DOHH2 (cell line): ENCODE measurements around the gene RASSF3.

Experiments used
- H3F3A ChIP-seq: fragments of 200-600 bp; sonication (generic), shearing (Covaris generic); 2 replicates; pipeline ENCODE4 v1.6.0; 2016; ENCODE audit warnings: antibody characterized with exemption, mild to moderate bottlenecking; ENCODE audit not compliant: control insufficient read depth, insufficient read depth
- H3K27ac ChIP-seq: fragments of 200-600 bp; sonication (generic); 2 replicates; pipeline ENCODE4 v1.5.1; 2014; ENCODE audit warnings: low read depth, mild to moderate bottlenecking, low read length, moderate library complexity
- H3K27me3 ChIP-seq: fragments of 200-600 bp; sonication (generic); 2 replicates; pipeline ENCODE4 v1.6.1; 2014; ENCODE audit warnings: mild to moderate bottlenecking, low read length, mixed read lengths; ENCODE audit not compliant: control insufficient read depth
- H3K36me3 ChIP-seq: fragments of 200-600 bp; sonication (generic); 2 replicates; pipeline ENCODE4 v1.6.1; 2014; ENCODE audit warnings: mild to moderate bottlenecking, low read length, moderate library complexity, mixed read lengths; ENCODE audit not compliant: control insufficient read depth
- H3K4me1 ChIP-seq: fragments of 200-600 bp; sonication (generic); 2 replicates; pipeline ENCODE4 v1.6.1; 2014; ENCODE audit warnings: mild to moderate bottlenecking, low read length, mixed read lengths; ENCODE audit not compliant: control insufficient read depth
- H3K4me2 ChIP-seq: fragments of 200-600 bp; sonication (generic); 2 replicates; pipeline ENCODE4 v1.6.0; 2014; ENCODE audit warnings: mild to moderate bottlenecking, low read length, moderate library complexity
- H3K4me3 ChIP-seq: fragments of 200-600 bp; sonication (generic); 2 replicates; pipeline ENCODE4 v1.5.1; 2014; ENCODE audit warnings: mild to moderate bottlenecking, low read length, mixed read lengths
- H3K79me2 ChIP-seq: fragments of 200-600 bp; sonication (generic); 2 replicates; pipeline ENCODE4 v1.6.1; 2014; ENCODE audit warnings: mild to moderate bottlenecking, low read length, mixed read lengths; ENCODE audit not compliant: control insufficient read depth
- H3K9me2 ChIP-seq: fragments of 200-600 bp; sonication (generic); replicated peaks from 2 replicates; pipeline ENCODE4 v1.6.1; 2014; ENCODE audit warnings: mild to moderate bottlenecking, low read length, mixed read lengths; ENCODE audit not compliant: control insufficient read depth
- H3K9me3 ChIP-seq: fragments of 200-600 bp; sonication (generic); 2 replicates; pipeline ENCODE4 v1.6.1; 2014; ENCODE audit warnings: antibody characterized with exemption, low read length, mixed read lengths; ENCODE audit not compliant: control insufficient read depth, insufficient read depth
- H4K20me1 ChIP-seq: fragments of 200-600 bp; sonication (generic); 2 replicates; pipeline ENCODE4 v1.6.0; 2014; ENCODE audit warnings: low read depth, mild to moderate bottlenecking, antibody characterized with exemption, low read length, moderate library complexity; ENCODE audit not compliant: control insufficient read depth, insufficient read depth
- CTCF ChIP-seq: fragments of 200-600 bp; sonication (generic); IDR thresholded peaks from one replicate; pipeline ENCODE4 v1.5.1; 2014; ENCODE audit warnings: antibody characterized with exemption, mild to moderate bottlenecking, low read depth, low read length; ENCODE audit not compliant: poor library complexity, severe bottlenecking
- EZH2phosphoT487 ChIP-seq: fragments of 200-600 bp; sonication (generic); IDR thresholded peaks from 2 replicates; pipeline ENCODE4 v1.6.1; 2017; ENCODE audit warnings: borderline replicate concordance, mild to moderate bottlenecking, antibody characterized with exemption, low read length, moderate library complexity, mixed read lengths

RASSF3 gene

GRCh38 chr12:64634508-64635092 is 24.3 kb downstream of the RASSF3 start:
- TF ChIP-seq CTCF, result no peak
- no peak for TF ChIP-seq EZH2phosphoT487
- Histone ChIP-seq H3K9me3 (no peaks in the 10 kb centered on the region), H3K9me2 (no peaks in the 10 kb centered on the region), H3K4me2 (no peak overlapping the region), H3K27ac (no peak overlapping the region), H3K79me2 (peaks cover 100% of the 10 kb centered on the region), H3K36me3 (peaks cover 41% of the 10 kb centered on the region), H3K4me3 (no peak overlapping the region), H3F3A (no peaks in the 10 kb centered on the region), H3K4me1 (peaks cover 81% of the 10 kb centered on the region), H3K27me3 (no peaks in the 10 kb centered on the region), H4K20me1 (peaks cover 5% of the 10 kb centered on the region; the same call in 1 of the 2 replicates)

- Histone ChIP-seq H3K79me2 (peaks cover 100% of the 10 kb centered on the region), H3K36me3 (peaks cover 34% of the 10 kb centered on the region), H3K27ac (no peak overlapping the region), H3K27me3 (no peaks in the 10 kb centered on the region), H3F3A (no peaks in the 10 kb centered on the region), H4K20me1 (peaks cover 10% of the 10 kb centered on the region; the same call in 1 of the 2 replicates), H3K9me2 (no peaks in the 10 kb centered on the region), H3K4me2 (peak overlapping the region; percentile 5; the same call in 1 of the 2 replicates), H3K4me1 (peaks cover 83% of the 10 kb centered on the region), H3K4me3 (no peak overlapping the region), H3K9me3 (no peaks in the 10 kb centered on the region)
- no peak for TF ChIP-seq CTCF
- no peak for TF ChIP-seq EZH2phosphoT487
These were observed 25.2 kb downstream of the RASSF3 start for GRCh38 chr12:64635356-64635998.

DNA sequence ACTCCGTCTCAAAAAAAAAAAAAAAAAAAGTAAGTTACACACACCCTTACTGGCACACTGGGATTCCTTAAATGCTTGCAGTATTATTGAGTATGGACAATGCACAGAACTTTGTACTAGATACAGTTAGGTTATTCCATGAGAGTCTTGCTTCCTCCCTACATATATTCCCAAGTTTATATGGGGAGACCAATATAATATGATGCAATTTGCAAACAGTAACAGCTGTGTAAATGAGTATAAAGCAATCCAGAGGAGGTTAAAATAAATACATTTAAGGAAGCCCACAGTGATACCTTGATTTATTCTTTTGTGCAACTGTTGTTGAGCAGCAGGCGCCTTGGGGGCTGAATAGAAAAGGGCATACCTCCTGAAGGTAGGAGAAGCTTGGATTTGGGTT is 26.6 kb downstream of the RASSF3 start:
- Histone ChIP-seq H3K27me3 (no peaks in the 10 kb centered on the region), H3K4me3 (no peak overlapping the region), H4K20me1 (peaks cover 10% of the 10 kb centered on the region; the same call in 1 of the 2 replicates), H3K4me1 (peaks cover 87% of the 10 kb centered on the region), H3K9me2 (no peaks in the 10 kb centered on the region), H3K4me2 (peak overlapping the region; percentile 18; the same call in 1 of the 2 replicates), H3K27ac (no peak overlapping the region), H3F3A (no peaks in the 10 kb centered on the region), H3K79me2 (peaks cover 100% of the 10 kb centered on the region), H3K36me3 (peaks cover 24% of the 10 kb centered on the region), H3K9me3 (no peaks in the 10 kb centered on the region)
- TF ChIP-seq EZH2phosphoT487 (no peak), CTCF (no peak)
